MCF 10A (cell line): ENCODE data around the gene SLIT3. TPM values are rescaled to one million over a fixed set of nuclear protein-coding genes. Genes with fewer than 3 reads are reported as not detected.

Experiments
- BruUV-seq: library from RNA; stranded (reverse); fragments of 400-500 nt; replicated peaks from 2 replicates; lab custom pipeline; 2021; lab: Mats Ljungman, UMichigan
- CTCF ChIA-PET: fragments of 300-600 bp; sonication (Branson Sonifier 250); formaldehyde crosslinking; extraction: SDS; loops from one replicate; lab custom pipeline; 2021; ENCODE audit warnings: antibody characterized with exemption, inconsistent platforms; lab: Yijun Ruan, JAX
- POLR2A ChIA-PET: fragments of 300-600, 350-650 bp; sonication (Branson Sonifier 250); formaldehyde crosslinking; extraction: SDS; loops from one replicate; lab custom pipeline; 2020; ENCODE audit warnings: antibody characterized with exemption, inconsistent platforms; lab: Yijun Ruan, JAX
- DNase-seq: peaks from one replicate; pipeline ENCODE4 v3.0.0-alpha.2; 2018; ENCODE audit not compliant: unreplicated experiment
- H3K27ac Mint-ChIP-seq: one replicate; pipeline ENCODE4 v1.8.0; 2022; ENCODE audit warnings: mild to moderate bottlenecking, low read depth, mixed read lengths; ENCODE audit not compliant: unreplicated experiment
- H3K27me3 Mint-ChIP-seq: one replicate; pipeline ENCODE4 v1.8.0; 2022; ENCODE audit warnings: mixed read lengths; ENCODE audit not compliant: insufficient read depth, unreplicated experiment
- H3K36me3 Mint-ChIP-seq: one replicate; pipeline ENCODE4 v1.8.0; 2022; ENCODE audit warnings: mild to moderate bottlenecking, moderate library complexity, mixed read lengths; ENCODE audit not compliant: insufficient read depth, unreplicated experiment
- H3K4me1 Mint-ChIP-seq: one replicate; pipeline ENCODE4 v1.8.0; 2022; ENCODE audit warnings: mixed read lengths; ENCODE audit not compliant: insufficient read depth, unreplicated experiment
- H3K4me3 Mint-ChIP-seq: one replicate; pipeline ENCODE4 v1.8.0; 2022; ENCODE audit warnings: mild to moderate bottlenecking, moderate library complexity, mixed read lengths; ENCODE audit not compliant: unreplicated experiment
- H3K9me3 Mint-ChIP-seq: one replicate; pipeline ENCODE4 v1.8.0; 2022; ENCODE audit warnings: mixed read lengths; ENCODE audit not compliant: unreplicated experiment
- intact Hi-C: fragments of 100-400 bp; cut with micrococcal nuclease; formaldehyde crosslinking; loops from 2 replicates; pipeline ENCODE4 v1.14.1; 2022
- total RNA-seq: library from RNA; stranded (reverse); gene quantifications from 2 replicates; pipeline ENCODE4 v1.2.3, GENCODE V29; 2022
- TF ChIP-seq, protein P1 (sequence below): fragments of 200-600 bp; IDR thresholded peaks from one replicate; pipeline ENCODE4 v1.8.0; 2022; ENCODE audit warnings: antibody characterized with exemption, mild to moderate bottlenecking; ENCODE audit not compliant: unreplicated experiment

SLIT3 gene
- total RNA-seq, 1 experiment from 2014 or later = 0.89 TPM

- H3K36me3 Mint-ChIP-seq = no peaks in the 10 kb centered on the region
- TF ChIP-seq, protein P1, sequence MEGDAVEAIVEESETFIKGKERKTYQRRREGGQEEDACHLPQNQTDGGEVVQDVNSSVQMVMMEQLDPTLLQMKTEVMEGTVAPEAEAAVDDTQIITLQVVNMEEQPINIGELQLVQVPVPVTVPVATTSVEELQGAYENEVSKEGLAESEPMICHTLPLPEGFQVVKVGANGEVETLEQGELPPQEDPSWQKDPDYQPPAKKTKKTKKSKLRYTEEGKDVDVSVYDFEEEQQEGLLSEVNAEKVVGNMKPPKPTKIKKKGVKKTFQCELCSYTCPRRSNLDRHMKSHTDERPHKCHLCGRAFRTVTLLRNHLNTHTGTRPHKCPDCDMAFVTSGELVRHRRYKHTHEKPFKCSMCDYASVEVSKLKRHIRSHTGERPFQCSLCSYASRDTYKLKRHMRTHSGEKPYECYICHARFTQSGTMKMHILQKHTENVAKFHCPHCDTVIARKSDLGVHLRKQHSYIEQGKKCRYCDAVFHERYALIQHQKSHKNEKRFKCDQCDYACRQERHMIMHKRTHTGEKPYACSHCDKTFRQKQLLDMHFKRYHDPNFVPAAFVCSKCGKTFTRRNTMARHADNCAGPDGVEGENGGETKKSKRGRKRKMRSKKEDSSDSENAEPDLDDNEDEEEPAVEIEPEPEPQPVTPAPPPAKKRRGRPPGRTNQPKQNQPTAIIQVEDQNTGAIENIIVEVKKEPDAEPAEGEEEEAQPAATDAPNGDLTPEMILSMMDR = no peak
- H3K4me1 Mint-ChIP-seq = no peaks in the 10 kb centered on the region
- ChIA-PET CTCF (interaction anchor here (0.6 to 2.6 kb wide), 3 partner anchors 246 to 665 kb away, joined by 3 to 9 read pairs (median 3); no protein-coding TSS in a partner anchor), POLR2A (interaction anchor here (0.7 to 1.5 kb wide), 2 partner anchors 8 to 78 kb away, joined by 3 read pairs; no protein-coding TSS in a partner anchor)
- no peak overlapping the region for H3K4me3 Mint-ChIP-seq
- H3K27ac Mint-ChIP-seq = no peak overlapping the region
- no peak for DNase-seq
- BruUV-seq = no TSS peak
- peaks cover 39% of the 10 kb centered on the region for H3K27me3 Mint-ChIP-seq
- no peaks in the 10 kb centered on the region for H3K9me3 Mint-ChIP-seq
- intact Hi-C loops = no loop called here
These were observed 375.8 kb downstream of the SLIT3 start for GRCh38 chr5:168925160-168925559.

GRCh38 chr5:168921147-168921866 lies 379.6 kb downstream of the SLIT3 start:
- Mint-ChIP-seq H3K9me3 (no peaks in the 10 kb centered on the region), H3K36me3 (no peaks in the 10 kb centered on the region), H3K27ac (no peak overlapping the region), H3K4me3 (no peak overlapping the region), H3K4me1 (peaks cover 5% of the 10 kb centered on the region), H3K27me3 (peaks cover 52% of the 10 kb centered on the region)
- intact Hi-C loops = no loop called here
- BruUV-seq = no TSS peak
- CTCF ChIA-PET = interaction anchor here (0.5 to 1.4 kb wide), 7 partner anchors 8 to 407 kb away, joined by 3 to 5 read pairs (median 3); no protein-coding TSS in a partner anchor
- no peak for DNase-seq
- TF ChIP-seq, protein P1 = no peak
- POLR2A ChIA-PET = no interaction called here

DNA sequence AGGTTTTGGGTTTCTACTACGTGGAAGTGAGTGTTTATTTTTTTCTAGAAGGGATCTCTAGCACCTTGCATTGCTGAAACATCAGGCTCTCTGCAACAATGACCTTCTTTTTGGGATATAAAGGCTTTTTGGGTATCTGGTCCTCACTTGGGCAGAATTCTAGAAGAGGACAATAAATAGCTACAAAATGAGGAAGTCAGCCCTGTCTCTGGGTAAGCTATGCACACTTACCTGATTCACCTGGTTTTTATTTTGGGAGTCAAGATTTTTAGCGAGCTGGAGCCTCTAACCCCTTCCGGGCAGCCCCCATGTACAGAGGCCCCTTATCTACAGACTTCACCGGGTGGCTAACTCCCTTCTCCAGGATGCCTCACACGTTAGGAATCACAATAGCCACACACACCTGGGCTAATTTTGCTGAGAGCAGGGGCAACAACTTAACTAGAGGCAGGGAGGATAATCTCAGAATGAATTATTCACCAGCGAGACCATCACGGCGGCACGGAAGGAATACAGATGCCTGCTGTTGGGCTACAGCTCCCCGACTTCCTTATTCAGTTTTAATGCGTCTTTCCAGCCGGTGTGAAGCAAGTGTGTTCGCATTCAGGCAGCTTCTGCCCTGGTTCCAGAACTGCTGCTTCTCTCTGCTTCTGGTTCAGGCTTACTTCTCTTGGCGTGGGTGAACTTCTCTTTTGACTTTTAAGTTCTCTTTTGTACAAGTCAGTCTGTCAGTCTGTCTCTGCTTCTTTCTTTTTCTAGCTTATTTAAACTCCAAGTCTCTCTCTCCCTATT lies 380.7 kb downstream of the SLIT3 start:
- no peak for DNase-seq
- peaks cover 48% of the 10 kb centered on the region for H3K27me3 Mint-ChIP-seq
- peaks cover 5% of the 10 kb centered on the region for H3K4me1 Mint-ChIP-seq
- H3K4me3 Mint-ChIP-seq = no peak overlapping the region
- no TSS peak for BruUV-seq
- ChIA-PET CTCF (interaction anchor here (1.2 to 1.5 kb wide), 4 partner anchors 11 to 67 kb away, joined by 3 to 4 read pairs (median 4); no protein-coding TSS in a partner anchor), POLR2A (interaction anchor here (0.6 kb wide), 1 partner anchor 1613 kb away, joined by 3 read pairs; no protein-coding TSS in a partner anchor)
- H3K27ac Mint-ChIP-seq = no peak overlapping the region
- intact Hi-C loops = no loop called here
- no peaks in the 10 kb centered on the region for H3K9me3 Mint-ChIP-seq
- TF ChIP-seq, protein P1 = no peak
- H3K36me3 Mint-ChIP-seq = no peaks in the 10 kb centered on the region
